ENCODE measurements around the gene GATC.

The GATC gene

GRCh38 chr12:120445911-120446843, at the start of gene GATC, which contains the start of gene TRIAP1:
GATC (plus strand) TSS chr12:120446444; CDS start chr12:120446481, 37 bp downstream.
TRIAP1 (minus strand) TSS chr12:120446384; CDS start chr12:120446372, 12 bp downstream.
- DNase-seq = peak; percentile 74

- no peak for DNase-seq
These were observed 48.3 kb upstream of the GATC start for GRCh38 chr12:120397824-120398540.

GRCh38 chr12:120399531-120399930, 46.7 kb upstream of the GATC start:
- DNase-seq = no peak

- DNase-seq = no peak
These were observed 44.0 kb upstream of the GATC start for GRCh38 chr12:120402217-120402616.

- DNase-seq = no peak
These were observed 42.4 kb upstream of the GATC start for GRCh38 chr12:120403869-120404268.

- no peak for DNase-seq
These were observed 42.0 kb upstream of the GATC start for GRCh38 chr12:120404271-120404670.

- no peak for DNase-seq
These were observed 40.2 kb upstream of the GATC start for GRCh38 chr12:120406069-120406468.

- no peak for DNase-seq
These were observed 39.7 kb upstream of the GATC start for GRCh38 chr12:120406553-120406952.

GRCh38 chr12:120408771-120409170, 37.5 kb upstream of the GATC start:
- DNase-seq = no peak

- DNase-seq = no peak
These were observed 33.8 kb upstream of the GATC start for GRCh38 chr12:120412421-120412820.

GRCh38 chr12:120413901-120414695, 32.1 kb upstream of the GATC start:
- no peak for DNase-seq

GRCh38 chr12:120416490-120417216, 29.6 kb upstream of the GATC start:
- DNase-seq = no peak

- DNase-seq = no peak
These were observed 28.2 kb upstream of the GATC start for GRCh38 chr12:120417917-120418580.

- no peak for DNase-seq
These were observed 24.5 kb upstream of the GATC start for GRCh38 chr12:120421701-120422100.

- no peak for DNase-seq
These were observed 23.3 kb upstream of the GATC start for GRCh38 chr12:120422892-120423456.

- DNase-seq = no peak
These were observed 20.4 kb upstream of the GATC start for GRCh38 chr12:120425797-120426196.

GRCh38 chr12:120428597-120429229, 17.5 kb upstream of the GATC start:
- no peak for DNase-seq

- no peak for DNase-seq
These were observed 16.9 kb upstream of the GATC start for GRCh38 chr12:120429368-120429767.

- DNase-seq = no peak
These were observed 13.3 kb upstream of the GATC start for GRCh38 chr12:120432772-120433525.
